H1 (cell line): ENCODE measurements around the gene CNPY4. TPM values are rescaled to one million over a fixed set of nuclear protein-coding genes. Genes with fewer than 3 reads are reported as not detected.

ENCODE experiments used
- CTCF ChIA-PET: fragments of 300-600 bp; sonication (Branson Sonifier 250); formaldehyde crosslinking; loops from one replicate; lab custom pipeline; 2021; ENCODE audit not compliant: partially characterized antibody; lab: Charles Lee
- POLR2A ChIA-PET: fragments of 300-600 bp; sonication (Branson Sonifier 250); formaldehyde crosslinking; loops from one replicate; lab custom pipeline; 2021; ENCODE audit warnings: inconsistent platforms; ENCODE audit not compliant: partially characterized antibody; lab: Charles Lee
- DNase-seq, 2 experiments: peaks; one replicate each; pipeline versions ENCODE4 v3.0.0 to v3.0.0-alpha.2; 2010 to 2022; ENCODE audit warnings: low spot score in 2 of 2, low read depth in 1 of 2, mixed read lengths in 1 of 2
- FAIRE-seq: peaks from 2 replicates; lab custom pipeline; 2011; peaks lifted over from hg19 to GRCh38; lab: Jason Lieb, UNC
- H2AFZ ChIP-seq: 2 replicates; pipeline ENCODE4 v1.8.1; 2012; ENCODE audit warnings: low read length, inconsistent platforms
- H2AK5ac ChIP-seq: 2 replicates; pipeline ENCODE4 v1.6.1; 2013; ENCODE audit warnings: low read depth, low read length
- H2BK120ac ChIP-seq: replicated peaks from 2 replicates; pipeline ENCODE3; 2013; ENCODE audit warnings: low read depth, low read length, inconsistent platforms
- H2BK12ac ChIP-seq: 2 replicates; pipeline ENCODE4 v1.6.1; 2013; ENCODE audit warnings: low read depth, low read length
- H2BK15ac ChIP-seq: 2 replicates; pipeline ENCODE4 v1.6.1; 2013; ENCODE audit warnings: low read length
- H2BK20ac ChIP-seq: 2 replicates; pipeline ENCODE4 v1.6.1; 2013; ENCODE audit warnings: low read length
- H2BK5ac ChIP-seq: 2 replicates; pipeline ENCODE4 v1.6.1; 2013; ENCODE audit warnings: low read depth, low read length
- H3K14ac ChIP-seq: 2 replicates; pipeline ENCODE4 v1.6.1; 2013; ENCODE audit warnings: inconsistent platforms; ENCODE audit not compliant: insufficient read length
- H3K18ac ChIP-seq: 2 replicates; pipeline ENCODE4 v1.6.1; 2013; ENCODE audit warnings: low read length; ENCODE audit errors: extremely low read depth
- H3K23ac ChIP-seq: 2 replicates; pipeline ENCODE4 v1.6.1; 2013; ENCODE audit warnings: inconsistent platforms; ENCODE audit not compliant: insufficient read length
- H3K23me2 ChIP-seq: 2 replicates; pipeline ENCODE4 v1.6.1; 2013; ENCODE audit warnings: low read depth, low read length
- H3K27ac ChIP-seq: 2 replicates; pipeline ENCODE4 v1.6.1; 2011; ENCODE audit warnings: low read depth, low read length, inconsistent platforms
- H3K27me3 ChIP-seq, 4 experiments: replicated peaks in 1 of 4; 1 replicate in 1 of 4; 2 replicates in 3 of 4; pipeline versions ENCODE4 v1.6.1 to v1.8.1; 2011 to 2013; ENCODE audit warnings: low read length in 3 of 4, mild to moderate bottlenecking in 3 of 4, inconsistent platforms in 2 of 4, mixed read lengths in 2 of 4, moderate library complexity in 1 of 4; ENCODE audit not compliant: control insufficient read depth in 3 of 4, insufficient read depth in 3 of 4; ENCODE audit errors: extremely low read depth in 1 of 4
- H3K36me3 ChIP-seq, 4 experiments: 2 replicates each; pipeline versions ENCODE4 v1.6.1 to v1.8.1; 2011 to 2013; ENCODE audit warnings: mild to moderate bottlenecking in 4 of 4, low read length in 3 of 4, moderate library complexity in 2 of 4, control low read depth in 1 of 4, inconsistent platforms in 1 of 4; ENCODE audit not compliant: insufficient read depth in 4 of 4, control insufficient read depth in 2 of 4
- H3K4ac ChIP-seq: replicated peaks from 2 replicates; pipeline ENCODE3; 2013; ENCODE audit warnings: low read length, low read depth, mixed read lengths, inconsistent platforms; ENCODE audit not compliant: insufficient read length
- H3K4me1 ChIP-seq, 4 experiments: replicated peaks in 1 of 4; 1 replicate in 1 of 4; 2 replicates in 3 of 4; pipeline versions ENCODE4 v1.6.1 to v1.8.1; 2011 to 2013; ENCODE audit warnings: low read length in 3 of 4, inconsistent platforms in 2 of 4, mixed read lengths in 1 of 4; ENCODE audit not compliant: insufficient read depth in 4 of 4, control insufficient read depth in 3 of 4
- H3K4me2 ChIP-seq, 2 experiments: 2 replicates each; pipeline versions ENCODE4 v1.6.1 to v1.8.1; 2011 to 2013; ENCODE audit warnings: low read depth in 2 of 2, low read length in 2 of 2, control low read depth in 1 of 2, inconsistent platforms in 1 of 2, mild to moderate bottlenecking in 1 of 2; ENCODE audit not compliant: insufficient read depth in 1 of 2
- H3K4me3 ChIP-seq, 4 experiments: fragments of 200-600, 300-600 bp in 1 of 4; sonication (generic), shearing (Covaris generic), sonication (Bioruptor Twin) in 1 of 4; 2 replicates each; pipeline versions ENCODE4 v1.5.1 to v1.8.1; 2011 to 2016; ENCODE audit warnings: low read length in 4 of 4, low read depth in 3 of 4, control low read depth in 2 of 4, inconsistent platforms in 2 of 4, mild to moderate bottlenecking in 2 of 4, mixed read lengths in 1 of 4, moderate library complexity in 1 of 4; ENCODE audit not compliant: insufficient read depth in 2 of 4; ENCODE audit errors: extremely low read depth in 1 of 4
- H3K56ac ChIP-seq: replicated peaks from 2 replicates; pipeline ENCODE3; 2013; ENCODE audit warnings: low read depth, mild to moderate bottlenecking, mixed read lengths, low read length, inconsistent platforms; ENCODE audit not compliant: insufficient read length
- H3K79me1 ChIP-seq: 2 replicates; pipeline ENCODE4 v1.6.1; 2013; ENCODE audit warnings: low read depth, low read length, control low read depth
- H3K79me2 ChIP-seq, 2 experiments: 2 replicates each; pipeline versions ENCODE4 v1.6.1 to v1.8.1; 2012 to 2013; ENCODE audit warnings: low read length in 2 of 2, mild to moderate bottlenecking in 2 of 2, inconsistent platforms in 1 of 2; ENCODE audit not compliant: insufficient read depth in 2 of 2, control insufficient read depth in 1 of 2
- H3K9ac ChIP-seq, 4 experiments: replicated peaks in 1 of 4; 1 replicate in 1 of 4; 2 replicates in 3 of 4; pipeline versions ENCODE4 v1.6.1 to v1.8.1; 2011 to 2013; ENCODE audit warnings: low read depth in 3 of 4, low read length in 3 of 4, control low read depth in 2 of 4, mild to moderate bottlenecking in 2 of 4, moderate library complexity in 2 of 4, inconsistent platforms in 1 of 4; ENCODE audit errors: extremely low read depth in 1 of 4
- H3K9me3 ChIP-seq, 2 experiments: 2 replicates each; pipeline versions ENCODE4 v1.6.1 to v1.8.1; 2012 to 2013; ENCODE audit warnings: mild to moderate bottlenecking in 2 of 2, moderate library complexity in 2 of 2, control low read depth in 1 of 2, inconsistent platforms in 1 of 2, low read depth in 1 of 2, low read length in 1 of 2, mixed read lengths in 1 of 2; ENCODE audit not compliant: insufficient read depth in 2 of 2
- H4K20me1 ChIP-seq, 2 experiments: replicated peaks in 1 of 2; 2 replicates each; pipeline versions ENCODE3 to v1.8.1; 2011 to 2013; ENCODE audit warnings: inconsistent platforms in 2 of 2, low read length in 2 of 2, mild to moderate bottlenecking in 1 of 2; ENCODE audit not compliant: insufficient read depth in 2 of 2, control insufficient read depth in 1 of 2
- H4K5ac ChIP-seq: 2 replicates; pipeline ENCODE4 v1.6.1; 2013; ENCODE audit warnings: low read length, low read depth, mixed read lengths, inconsistent platforms; ENCODE audit not compliant: insufficient read length
- H4K8ac ChIP-seq: 2 replicates; pipeline ENCODE4 v1.8.0; 2013; ENCODE audit warnings: mild to moderate bottlenecking, moderate library complexity, low read length, inconsistent platforms; ENCODE audit not compliant: insufficient read depth; ENCODE audit errors: extremely low read depth
- H4K91ac ChIP-seq: replicated peaks from 2 replicates; pipeline ENCODE3; 2013; ENCODE audit warnings: low read length, mixed read lengths, inconsistent platforms; ENCODE audit not compliant: insufficient read length
- CHD2 ChIP-seq: IDR thresholded peaks from 2 replicates; pipeline ENCODE4 v1.6.1; 2012; ENCODE audit warnings: low read length, improper control_type of control experiment
- CREB1 ChIP-seq: IDR thresholded peaks from 2 replicates; pipeline ENCODE4 v1.6.1; 2012; ENCODE audit warnings: inconsistent platforms
- EP300 ChIP-seq, 2 experiments: IDR thresholded peaks; 1 replicate in 1 of 2; 2 replicates in 1 of 2; pipeline ENCODE4 v1.6.1; 2011 to 2012; ENCODE audit warnings: low read depth in 2 of 2, low read length in 2 of 2, mild to moderate bottlenecking in 2 of 2, borderline replicate concordance in 1 of 2, inconsistent platforms in 1 of 2, moderate library complexity in 1 of 2
- FOSL1 ChIP-seq: IDR thresholded peaks from 2 replicates; pipeline ENCODE4 v1.6.1; 2011; ENCODE audit warnings: mild to moderate bottlenecking, low read depth, low read length, moderate library complexity; ENCODE audit not compliant: insufficient read depth
- GABPA ChIP-seq: IDR thresholded peaks from 2 replicates; pipeline ENCODE4 v1.6.1; 2011; ENCODE audit warnings: mild to moderate bottlenecking, low read length, moderate library complexity, borderline replicate concordance; ENCODE audit not compliant: insufficient read depth
- GTF2F1 ChIP-seq: IDR thresholded peaks from 2 replicates; pipeline ENCODE4 v1.6.1; 2012; ENCODE audit warnings: low read depth, low read length, improper control_type of control experiment, borderline replicate concordance
- HDAC2 ChIP-seq, 2 experiments: fragments of 300-600 bp in 1 of 2; sonication (generic) in 1 of 2; IDR thresholded peaks; 2 replicates each; pipeline ENCODE4 v1.6.1; 2011 to 2012; ENCODE audit warnings: low read depth in 2 of 2, low read length in 2 of 2, mild to moderate bottlenecking in 2 of 2, moderate library complexity in 2 of 2, borderline replicate concordance in 1 of 2, inconsistent platforms in 1 of 2
- KDM1A ChIP-seq: fragments of 200-600, 300-600 bp; sonication (generic); IDR thresholded peaks from 2 replicates; pipeline ENCODE4 v1.7.1; 2016; ENCODE audit warnings: mild to moderate bottlenecking, low read length, borderline replicate concordance
- POLR2A ChIP-seq, 2 experiments: IDR thresholded peaks; 1 replicate in 1 of 2; 2 replicates in 1 of 2; pipeline ENCODE4 v1.6.1; 2011; ENCODE audit warnings: low read depth in 2 of 2, low read length in 2 of 2, mild to moderate bottlenecking in 2 of 2; ENCODE audit errors: control extremely low read depth in 1 of 2
- SP2 ChIP-seq: IDR thresholded peaks from 2 replicates; pipeline ENCODE4 v1.6.1; 2012; ENCODE audit warnings: mild to moderate bottlenecking, low read length, inconsistent platforms
- TEAD4 ChIP-seq: IDR thresholded peaks from 2 replicates; pipeline ENCODE4 v1.6.1; 2012; ENCODE audit warnings: low read depth, low read length, inconsistent platforms, mixed read lengths
- USF2 ChIP-seq: IDR thresholded peaks from 2 replicates; pipeline ENCODE4 v1.6.1; 2011; ENCODE audit warnings: low read length, improper control_type of control experiment
- WGBS, 2 experiments: shearing (Covaris generic) in 1 of 2; methylation state at CpG; one replicate each; pipeline versions ENCODE4 v1.1.6 to v1.1.7; 2013 to 2015; ENCODE audit warnings: low lambda C conversion rate in 2 of 2, mixed read lengths in 2 of 2, inconsistent platforms in 1 of 2, low coverage in 1 of 2, missing lambda C conversion rate in 1 of 2; ENCODE audit not compliant: insufficient replicate concordance in 2 of 2, insufficient coverage in 1 of 2, insufficient read length in 1 of 2; ENCODE audit errors: extremely low coverage in 1 of 2, missing lambda C conversion rate in 1 of 2; 5-methylcytosine and 5-hydroxymethylcytosine counted together
- polyA plus RNA-seq, 7 experiments: library from polyadenylated mRNA; depleted of rRNA in 3 of 7; stranded (reverse) in 5 of 7; unstranded in 2 of 7; fragments of >200 nt in 5 of 7; fragments of 200-250 nt in 2 of 7; gene quantifications; 1 replicate in 5 of 7; 2 replicates in 1 of 7; 4 replicates in 1 of 7; pipeline versions ENCODE4 v1.2.1 to v1.2.3, GENCODE V29; 2011 to 2013; ENCODE audit warnings: missing spikeins in 2 of 7, mixed read lengths in 2 of 7
- total RNA-seq: library from RNA; stranded (reverse); fragmentation: NEBNext Ultra II Directional; extraction: Animal tissue kit (Norgen Biotek cat#: 25700); gene quantifications from 2 replicates; pipeline ENCODE4 v1.2.1, GENCODE V29; 2021

Gene CNPY4
- total and polyA plus RNA-seq, 2 of the 8 experiments (the other 6 are each of a cell fraction or from before 2014, with no cell fraction given) = 10.2 to 15.3 TPM

GRCh38 chr7:100095289-100095688 lies 24.1 kb upstream of the CNPY4 start:
- no peak overlapping the region for H3K4me2 ChIP-seq
- no peaks in the 10 kb centered on the region; the same call in 1 of the 2 replicates for H3K23me2 ChIP-seq
- peaks cover 0 to 8% (median 3%) of the 10 kb centered on the region in 4 experiments; a peak in 3 of 7 replicates for H3K4me1 ChIP-seq
- H2BK120ac ChIP-seq = no peak overlapping the region
- H4K91ac ChIP-seq = no peak overlapping the region
- no peak overlapping the region for H3K14ac ChIP-seq
- no peak overlapping the region for H3K27ac ChIP-seq
- no peak overlapping the region for H2AFZ ChIP-seq
- H4K8ac ChIP-seq = no peak overlapping the region
- no peak overlapping the region for H2BK20ac ChIP-seq
- ChIA-PET POLR2A (interaction anchor here (0.6 to 19.5 kb wide), 24 partner anchors 11 to 674 kb away, joined by 3 to 722 read pairs (median 4); partner anchors contain the start of genes AP4M1, CNPY4, COPS6 and LAMTOR4), CTCF (interaction anchor here (1.5 kb wide), 2 partner anchors 8 to 38 kb away, joined by 3 to 6 read pairs; no protein-coding TSS in a partner anchor)
- H2AK5ac ChIP-seq = no peak overlapping the region
- H4K20me1 ChIP-seq = peaks cover 26 to 41% of the 10 kb centered on the region in 2 experiments
- H3K4ac ChIP-seq = no peak overlapping the region
- no peak overlapping the region for H3K18ac ChIP-seq
- FAIRE-seq (no peak), DNase-seq (no peak)
- no peak overlapping the region for H4K5ac ChIP-seq
- H2BK5ac ChIP-seq = no peak overlapping the region
- no peak overlapping the region for H3K23ac ChIP-seq
- 86% methylated on average over 9 of the region's 9 CpGs; no CpG with 5 or more reads in 1 of the 2 experiments for WGBS, 2 experiments
- H3K4me3 ChIP-seq = no peak overlapping the region
- H3K36me3 ChIP-seq = peaks cover 84 to 95% (median 88%) of the 10 kb centered on the region in 4 experiments
- H2BK12ac ChIP-seq = no peak overlapping the region
- no peaks in the 10 kb centered on the region for H3K27me3 ChIP-seq
- no peak overlapping the region for H2BK15ac ChIP-seq
- peaks cover 9 to 41% of the 10 kb centered on the region in 2 experiments for H3K79me2 ChIP-seq
- H3K9ac ChIP-seq = no peak overlapping the region; a peak in 1 of 7 replicates
- peaks cover 17% of the 10 kb centered on the region for H3K79me1 ChIP-seq
- no peaks in the 10 kb centered on the region for H3K9me3 ChIP-seq
- no peak overlapping the region for H3K56ac ChIP-seq
- TF ChIP-seq GABPA (no peak), EP300 (IDR thresholded peaks at IDR 0.05; ENCODE audit: borderline replicate concordance in 1 of 2, low read depth in 2 of 2, low read length in 2 of 2) (no peak), KDM1A (no peak), FOSL1 (no peak), CHD2 (0 out of 2 replicates have a peak, but pooled peaks have one; percentile 19), CREB1 (no peak), SP2 (no peak), HDAC2 (IDR thresholded peaks at IDR 0.05; ENCODE audit: borderline replicate concordance in 1 of 2, low read depth in 2 of 2, low read length in 2 of 2) (no peak), POLR2A (IDR thresholded peaks at IDR 0.05; ENCODE audit: control extremely low read depth in 1 of 2, low read depth in 2 of 2, low read length in 2 of 2) (peak; percentile 76 to 85), TEAD4 (no peak), USF2 (no peak), GTF2F1 (no peak)
